Inferior parietal cortex (tissue), 1 donor: ENCODE results near the gene PGAM2.
"Not testable (repeated sequence)": the region's sequence is repeated elsewhere in the genome, so short reads cannot be mapped to it uniquely, and the experiment has no call there.

Experiments
- DNase-seq: peaks from one replicate; pipeline ENCODE4 v3.0.0-alpha.2; 2016; ENCODE audit errors: extremely low spot score

Gene PGAM2

GRCh38 chr7:44050915-44051560, 14.3 kb downstream of the PGAM2 start:
- no peak for DNase-seq

DNA sequence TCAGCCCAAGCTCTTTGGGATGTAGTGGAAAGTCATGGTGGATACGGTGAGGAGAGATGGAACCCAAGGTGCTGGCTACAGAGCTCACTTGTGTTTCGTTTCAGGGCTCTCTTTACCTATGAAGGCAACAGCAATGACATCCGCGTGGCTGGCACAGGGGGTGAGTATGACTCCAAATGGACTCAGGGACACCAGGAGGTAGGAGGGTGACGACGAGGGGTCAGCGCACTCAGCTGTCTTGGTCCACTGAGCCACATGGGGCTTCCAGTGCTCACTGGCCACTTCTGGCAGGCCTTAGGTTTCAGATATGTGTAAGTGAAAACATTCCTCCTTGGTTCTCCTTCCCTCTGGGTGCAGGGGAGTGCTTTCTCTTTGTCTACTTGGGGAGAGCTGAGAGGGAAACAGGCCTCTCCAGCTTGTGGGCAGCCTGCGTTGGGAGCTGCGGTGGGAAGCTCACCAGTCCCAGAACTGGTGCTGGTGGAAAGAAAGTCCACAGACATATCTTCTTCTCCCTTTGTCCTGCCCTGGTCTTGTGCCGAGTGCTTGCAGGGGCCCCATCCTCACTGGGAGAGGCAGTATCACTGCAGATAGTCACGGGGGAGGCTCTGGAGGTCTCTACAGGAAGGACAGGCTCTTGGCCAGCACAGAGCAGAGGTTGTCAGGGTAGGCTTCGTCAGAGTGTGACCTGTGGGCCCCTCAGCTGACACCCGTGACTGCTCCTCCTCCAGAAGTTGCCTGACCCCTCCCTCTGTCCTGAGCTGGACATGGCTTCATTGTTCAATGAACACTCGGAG, 15.0 kb downstream of the PGAM2 start:
- DNase-seq = no peak

DNA sequence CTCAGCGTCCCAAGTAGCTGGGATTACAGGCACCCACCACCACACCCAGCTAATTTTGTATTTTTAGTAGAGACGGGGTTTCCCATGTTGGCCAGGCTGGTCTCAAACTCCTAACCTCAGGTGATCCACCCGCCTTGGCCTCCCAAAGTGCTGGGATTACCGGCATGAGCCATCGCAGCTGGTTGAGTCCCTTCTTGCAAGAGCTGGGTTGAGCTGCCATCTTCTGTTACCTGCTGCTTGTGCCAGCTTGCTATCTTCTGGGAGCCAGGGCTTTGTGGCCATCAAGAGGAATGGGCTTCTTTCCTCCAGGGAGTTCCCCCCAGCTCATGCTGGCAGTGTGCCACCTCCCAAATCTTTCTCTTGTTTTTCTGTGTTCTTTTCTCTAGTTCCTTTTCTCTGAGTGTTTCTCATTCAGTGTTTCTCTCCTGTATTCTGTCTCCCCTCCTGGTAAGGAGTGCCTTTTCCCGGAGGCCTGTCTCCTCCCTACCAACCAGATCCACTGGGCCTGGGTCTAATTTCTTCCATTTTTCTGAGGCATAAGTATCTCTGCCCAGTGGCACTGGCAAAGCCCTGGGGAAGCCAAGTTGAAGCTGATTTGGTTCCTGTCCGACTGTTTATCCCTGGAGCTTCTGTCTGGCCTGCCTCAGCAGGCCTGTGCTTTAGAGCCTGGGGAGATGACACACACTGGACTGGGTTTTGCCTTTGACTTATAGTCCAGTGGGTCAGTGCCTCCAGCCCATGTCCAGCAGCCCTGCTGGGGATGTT, 17.2 kb downstream of the PGAM2 start:
- DNase-seq = no peak

GRCh38 chr7:44046321-44047061, 18.9 kb downstream of the PGAM2 start:
- no peak for DNase-seq

DNA sequence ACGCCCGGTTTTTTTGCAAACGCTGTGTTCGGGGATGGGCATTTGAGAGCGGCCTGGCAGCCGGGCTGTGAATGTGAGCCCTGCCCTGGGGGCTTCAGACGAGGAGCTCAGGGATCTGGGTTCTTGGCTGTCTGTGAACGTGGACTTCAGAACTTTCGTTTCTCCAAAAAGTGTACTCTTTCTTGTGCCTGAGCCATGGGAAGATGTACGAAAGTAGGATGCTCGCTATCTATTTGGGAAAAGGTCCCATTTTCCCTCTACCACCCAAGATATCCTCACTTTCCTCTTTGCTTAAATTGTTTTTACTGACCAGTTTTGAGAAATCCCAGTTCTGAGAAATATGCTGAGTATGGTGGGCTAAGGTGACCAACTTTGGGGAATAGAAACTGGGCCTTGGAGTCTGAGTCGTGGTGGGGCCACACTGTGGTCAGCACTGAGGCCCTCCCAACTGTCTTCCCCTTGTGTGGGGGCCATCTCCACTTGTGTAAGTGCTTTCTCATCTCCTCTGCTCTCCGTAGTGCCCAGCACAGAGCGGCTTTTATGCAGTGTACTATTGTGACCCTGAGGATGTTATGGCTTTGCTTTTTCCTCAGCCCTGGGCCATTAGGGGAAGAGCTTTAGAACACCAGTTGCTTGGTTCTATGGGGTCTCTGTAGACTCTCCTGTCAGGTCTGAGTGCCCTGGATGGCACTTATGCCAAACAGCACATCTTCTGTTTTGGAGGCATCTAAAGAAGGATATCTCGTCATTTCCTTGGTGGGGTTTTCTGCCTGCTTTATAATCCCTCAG, 19.9 kb downstream of the PGAM2 start:
- DNase-seq = no peak

- DNase-seq = peak; percentile 95
Measured at GRCh38 chr7:44044315-44045225, 20.8 kb downstream of the PGAM2 start, which contains the start of gene DBNL. TSS of gene DBNL (plus strand) at chr7:44044702. CDS start at chr7:44044738, 36 bp downstream.

DNA sequence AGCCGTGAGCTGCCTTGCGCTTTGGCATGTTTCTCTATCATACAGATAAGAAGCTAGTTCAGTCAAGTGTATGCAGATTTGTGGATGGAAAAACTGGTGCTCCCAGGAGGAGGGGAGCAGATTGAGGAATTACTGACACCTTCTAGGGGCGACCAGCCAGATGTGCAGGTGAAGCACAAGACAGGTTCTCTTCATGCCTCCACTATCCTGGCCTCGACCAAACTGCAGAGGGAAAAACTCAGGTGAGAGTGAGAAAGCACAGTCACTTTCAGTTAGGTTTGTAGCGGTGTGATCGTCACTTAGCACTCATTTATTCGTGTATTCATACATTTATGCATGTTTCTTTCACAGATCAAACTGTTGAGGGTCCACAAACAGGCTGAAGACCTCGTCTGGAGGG, 21.5 kb downstream of the PGAM2 start:
- no peak for DNase-seq

GRCh38 chr7:44042221-44042620, 23.1 kb downstream of the PGAM2 start:
- no peak for DNase-seq

GRCh38 chr7:44040493-44040891, 24.9 kb downstream of the PGAM2 start:
- not testable (repeated sequence) for DNase-seq

- not testable (repeated sequence) for DNase-seq
Measured at GRCh38 chr7:44039800-44040492, 25.4 kb downstream of the PGAM2 start.

DNA sequence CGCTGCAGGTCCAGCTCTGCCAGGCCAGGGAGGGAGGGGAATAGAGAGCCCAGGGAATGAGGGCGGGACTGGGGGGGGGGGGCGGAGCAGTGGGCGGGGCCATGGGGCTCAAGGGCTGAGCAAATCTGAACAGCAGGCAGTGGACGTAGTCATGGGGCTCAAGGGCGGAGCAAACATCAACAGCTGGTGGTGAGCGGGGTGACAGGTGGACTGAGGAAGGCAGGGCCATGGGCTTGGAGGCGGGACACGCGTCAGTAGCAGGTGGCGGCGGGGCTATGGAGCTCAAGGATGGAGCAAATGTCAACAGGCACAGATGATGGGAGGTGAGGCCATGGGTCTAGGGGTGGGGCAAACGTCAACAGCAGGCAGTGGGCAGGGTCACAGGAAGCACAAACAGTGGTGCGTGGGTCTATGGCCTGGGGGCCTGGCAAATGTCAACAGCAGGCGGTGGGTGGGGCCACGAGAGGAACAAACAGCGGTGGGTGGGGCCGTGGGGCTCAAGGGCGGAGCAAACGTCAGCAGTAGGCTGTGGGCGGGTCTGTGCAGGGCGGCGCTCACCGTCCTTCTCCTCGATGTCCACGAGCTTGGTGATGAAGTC, 26.3 kb downstream of the PGAM2 start:
- peak; percentile 69 for DNase-seq

DNA sequence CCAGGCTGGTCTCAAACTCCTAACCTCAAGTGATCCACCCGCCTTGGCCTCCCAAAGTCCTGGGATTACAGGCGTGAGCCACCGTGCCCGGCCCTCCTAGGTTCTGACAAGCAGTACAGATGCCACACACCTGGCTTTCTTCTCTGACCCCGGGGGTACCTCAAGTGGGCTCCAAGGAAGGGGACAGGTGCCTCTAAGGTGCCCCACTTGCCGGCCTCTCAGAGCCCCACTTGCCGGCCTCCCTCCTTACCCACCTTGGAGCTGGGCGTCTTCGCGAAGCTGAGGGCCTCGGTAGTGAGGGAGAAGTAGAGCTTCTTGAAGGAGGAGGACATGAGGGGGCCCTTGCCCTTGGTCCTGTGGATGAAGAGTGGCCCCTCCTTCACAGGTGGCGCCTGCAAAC, 26.8 kb downstream of the PGAM2 start:
- not testable (repeated sequence) for DNase-seq

DNA sequence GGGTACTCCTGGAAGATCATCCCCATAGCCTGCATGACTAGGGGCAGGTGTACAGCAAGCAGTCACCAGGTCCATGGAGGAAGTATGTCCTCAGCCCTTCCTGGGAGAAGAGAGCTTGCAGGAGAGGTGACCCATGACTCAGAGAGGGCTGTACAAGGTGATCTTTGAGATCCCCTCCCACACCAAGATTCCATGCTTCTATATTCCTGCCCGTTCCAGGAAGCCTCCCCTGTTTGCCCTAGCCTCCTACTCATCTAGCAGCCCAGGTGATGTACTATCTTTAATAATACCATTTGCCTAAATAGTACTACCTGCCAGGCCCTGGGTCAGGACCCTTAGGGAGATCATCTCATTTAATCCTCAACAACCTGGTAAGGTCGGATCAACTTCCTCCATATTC, 27.4 kb downstream of the PGAM2 start:
- not testable (repeated sequence) for DNase-seq

DNA sequence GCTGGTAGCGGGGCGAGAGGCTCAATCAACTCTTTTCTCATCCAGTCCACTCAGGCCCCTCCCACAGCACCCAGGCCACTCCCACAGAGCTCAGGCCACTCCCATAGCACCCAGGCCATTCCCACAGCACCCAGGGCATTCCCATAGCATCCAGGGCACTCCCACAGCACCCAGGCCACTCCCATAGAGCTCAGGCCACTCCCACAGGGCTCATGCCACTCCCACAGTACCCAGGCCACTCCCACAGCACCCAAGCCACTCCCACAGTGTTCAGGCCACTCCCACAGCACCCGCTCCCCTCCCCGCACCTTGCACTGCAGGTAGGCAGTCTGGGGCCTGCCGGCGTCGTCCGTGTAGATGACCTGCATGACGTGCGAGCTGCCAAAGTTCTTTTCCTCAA, 29.0 kb downstream of the PGAM2 start:
- not testable (repeated sequence) for DNase-seq

- not testable (repeated sequence) for DNase-seq
Measured at GRCh38 chr7:44033971-44034844, 31.2 kb downstream of the PGAM2 start.

- not testable (repeated sequence) for DNase-seq
Measured at GRCh38 chr7:44032031-44032430, 33.3 kb downstream of the PGAM2 start.

GRCh38 chr7:44031319-44031718, 34.0 kb downstream of the PGAM2 start:
- not testable (repeated sequence) for DNase-seq

DNA sequence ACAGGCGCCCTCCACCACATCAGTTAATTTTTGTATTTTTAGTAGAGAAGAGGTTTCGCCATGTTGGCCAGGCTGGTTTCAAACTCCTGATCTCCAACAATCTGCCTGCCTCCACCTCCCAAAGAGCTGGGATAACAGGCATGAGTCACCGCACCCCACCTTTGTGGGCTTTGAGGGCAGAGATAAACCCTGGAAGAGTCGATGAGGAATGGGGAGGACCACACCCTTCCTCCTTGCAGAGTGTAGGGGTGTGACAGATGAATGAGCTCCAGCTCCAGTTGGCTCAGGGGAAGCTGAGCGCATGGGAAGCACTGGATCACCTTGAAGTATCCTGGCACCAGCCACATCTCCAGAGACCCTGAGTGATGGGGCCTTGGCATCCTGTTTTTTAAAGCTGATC, 35.3 kb downstream of the PGAM2 start:
- not testable (repeated sequence) for DNase-seq
